HG02938 (cell line): ENCODE data around the gene KNDC1.
"Not testable (repeated sequence)": the region's sequence is repeated elsewhere in the genome, so short reads cannot be mapped to it uniquely, and the experiment has no call there.

Experiments
- ATAC-seq: cut with Tn5 transposase; IDR thresholded peaks from one replicate; pipeline ENCODE4 v1.9.1; 2021; ENCODE audit warnings: mild to moderate bottlenecking, moderate library complexity; ENCODE audit not compliant: unreplicated experiment

Gene KNDC1

GRCh38 chr10:133139551-133140065, 20.4 kb upstream of the KNDC1 start:
- ATAC-seq = no peak

GRCh38 chr10:133140417-133141143, 19.4 kb upstream of the KNDC1 start:
- ATAC-seq = no peak

- no peak for ATAC-seq
These were observed 18.7 kb upstream of the KNDC1 start for GRCh38 chr10:133141144-133141957.

- ATAC-seq = no peak
These were observed 18.1 kb upstream of the KNDC1 start for GRCh38 chr10:133141958-133142340.

GRCh38 chr10:133142523-133143199, 17.4 kb upstream of the KNDC1 start:
- no peak for ATAC-seq

- no peak for ATAC-seq
These were observed 16.9 kb upstream of the KNDC1 start for GRCh38 chr10:133143200-133143533.

GRCh38 chr10:133143546-133143945, 16.5 kb upstream of the KNDC1 start:
- ATAC-seq = no peak

- no peak for ATAC-seq
These were observed 15.2 kb upstream of the KNDC1 start for GRCh38 chr10:133144771-133145170.

- ATAC-seq = no peak
These were observed 9.8 kb upstream of the KNDC1 start for GRCh38 chr10:133150226-133150625.

GRCh38 chr10:133150656-133151055, 9.4 kb upstream of the KNDC1 start:
- no peak for ATAC-seq

GRCh38 chr10:133151071-133151470, 8.9 kb upstream of the KNDC1 start:
- ATAC-seq = not testable (repeated sequence)

GRCh38 chr10:133151543-133151972, 8.5 kb upstream of the KNDC1 start:
- no peak for ATAC-seq

- no peak for ATAC-seq
These were observed 5.6 kb upstream of the KNDC1 start for GRCh38 chr10:133154411-133154810.

GRCh38 chr10:133154996-133155778, 4.8 kb upstream of the KNDC1 start:
- ATAC-seq = no peak

- no peak for ATAC-seq
These were observed 3.1 kb upstream of the KNDC1 start for GRCh38 chr10:133156674-133157579.

- no peak for ATAC-seq
These were observed 2.2 kb upstream of the KNDC1 start for GRCh38 chr10:133157662-133158436.

GRCh38 chr10:133158437-133158755, 1.6 kb upstream of the KNDC1 start:
- no peak for ATAC-seq

- ATAC-seq = no peak
These were observed 1.0 kb upstream of the KNDC1 start for GRCh38 chr10:133158756-133159610.
